NCI-H1105 treated with DMSO at 0.1 percent for 48 hours (cell line): ENCODE measurements around the gene TMC8.
"Not testable (repeated sequence)": the region's sequence is repeated elsewhere in the genome, so short reads cannot be mapped to it uniquely, and the experiment has no call there.

Experiments
- DNase-seq: peaks from one replicate; lab custom pipeline; 2025; lab: John Stamatoyannopoulos, UW

TMC8 gene

GRCh38 chr17:78137392-78138203, 7.0 kb downstream of the TMC8 start:
- no peak for DNase-seq

GRCh38 chr17:78138204-78139060, 7.9 kb downstream of the TMC8 start:
- no peak for DNase-seq

- DNase-seq, result not testable (repeated sequence)
These were observed 9.2 kb downstream of the TMC8 start for GRCh38 chr17:78139861-78140168.

GRCh38 chr17:78140169-78141051, 9.8 kb downstream of the TMC8 start:
- peak; percentile 82 for DNase-seq

GRCh38 chr17:78141437-78142118, 11.0 kb downstream of the TMC8 start:
- DNase-seq, result no peak

- DNase-seq, result no peak
These were observed 11.7 kb downstream of the TMC8 start for GRCh38 chr17:78142119-78142861.

- DNase-seq, result no peak
These were observed 12.9 kb downstream of the TMC8 start for GRCh38 chr17:78143214-78144146.

GRCh38 chr17:78144147-78144719, 13.7 kb downstream of the TMC8 start:
- DNase-seq, result peak; percentile 19

GRCh38 chr17:78144736-78145641, 14.4 kb downstream of the TMC8 start:
- no peak for DNase-seq

GRCh38 chr17:78146471-78146869, 15.9 kb downstream of the TMC8 start:
- no peak for DNase-seq

- DNase-seq, result no peak
These were observed 16.3 kb downstream of the TMC8 start for GRCh38 chr17:78146881-78147280.

- no peak for DNase-seq
These were observed 16.9 kb downstream of the TMC8 start for GRCh38 chr17:78147315-78147998.

GRCh38 chr17:78148286-78149016, 17.9 kb downstream of the TMC8 start:
- no peak for DNase-seq

GRCh38 chr17:78151514-78152008, 21.0 kb downstream of the TMC8 start:
- no peak for DNase-seq

GRCh38 chr17:78154903-78155811, 24.6 kb downstream of the TMC8 start:
- no peak for DNase-seq
